Panc1 (cell line): ENCODE results near the gene ADPRS.

Experiments
- SIN3A ChIP-seq: IDR thresholded peaks from 2 replicates; pipeline ENCODE4 v1.6.1; 2012; ENCODE audit warnings: low read depth, mild to moderate bottlenecking, low read length, moderate library complexity, borderline replicate concordance; ENCODE audit not compliant: insufficient read depth
- TF ChIP-seq, protein P1 (sequence below): fragments of 450-650 bp; IDR thresholded peaks from 2 replicates; pipeline ENCODE4 v1.5.1; 2017; ENCODE audit warnings: mild to moderate bottlenecking
- TF ChIP-seq, protein P2 (sequence below), 2 experiments: IDR thresholded peaks; 2 replicates each; pipeline ENCODE4 v1.6.1; 2011 to 2012; ENCODE audit warnings: low read depth in 2 of 2, control low read depth in 1 of 2, low read length in 1 of 2, mild to moderate bottlenecking in 1 of 2, moderate library complexity in 1 of 2; ENCODE audit not compliant: insufficient read depth in 1 of 2

DNA sequence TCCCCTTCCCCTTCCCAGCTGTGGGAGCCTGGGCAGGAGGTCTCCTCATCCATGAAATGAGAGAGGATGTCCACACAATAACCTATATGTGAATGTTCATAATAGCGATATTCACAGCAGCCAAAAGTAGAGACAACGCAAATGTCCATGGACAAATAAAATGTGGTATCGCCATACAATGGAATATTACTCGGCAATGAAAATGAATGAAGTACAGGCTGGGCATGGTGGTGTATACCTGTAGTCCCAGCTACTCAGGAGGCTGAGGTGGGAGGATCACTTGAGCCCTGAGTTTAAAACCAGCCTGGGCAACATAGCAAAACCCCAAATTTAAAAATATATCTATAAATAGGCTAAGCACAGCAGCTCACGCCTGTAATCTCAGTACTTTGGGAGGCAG, 12.9 kb downstream of the ADPRS start:
- TF ChIP-seq, protein P1, sequence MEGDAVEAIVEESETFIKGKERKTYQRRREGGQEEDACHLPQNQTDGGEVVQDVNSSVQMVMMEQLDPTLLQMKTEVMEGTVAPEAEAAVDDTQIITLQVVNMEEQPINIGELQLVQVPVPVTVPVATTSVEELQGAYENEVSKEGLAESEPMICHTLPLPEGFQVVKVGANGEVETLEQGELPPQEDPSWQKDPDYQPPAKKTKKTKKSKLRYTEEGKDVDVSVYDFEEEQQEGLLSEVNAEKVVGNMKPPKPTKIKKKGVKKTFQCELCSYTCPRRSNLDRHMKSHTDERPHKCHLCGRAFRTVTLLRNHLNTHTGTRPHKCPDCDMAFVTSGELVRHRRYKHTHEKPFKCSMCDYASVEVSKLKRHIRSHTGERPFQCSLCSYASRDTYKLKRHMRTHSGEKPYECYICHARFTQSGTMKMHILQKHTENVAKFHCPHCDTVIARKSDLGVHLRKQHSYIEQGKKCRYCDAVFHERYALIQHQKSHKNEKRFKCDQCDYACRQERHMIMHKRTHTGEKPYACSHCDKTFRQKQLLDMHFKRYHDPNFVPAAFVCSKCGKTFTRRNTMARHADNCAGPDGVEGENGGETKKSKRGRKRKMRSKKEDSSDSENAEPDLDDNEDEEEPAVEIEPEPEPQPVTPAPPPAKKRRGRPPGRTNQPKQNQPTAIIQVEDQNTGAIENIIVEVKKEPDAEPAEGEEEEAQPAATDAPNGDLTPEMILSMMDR = no peak
- TF ChIP-seq, protein P2, sequence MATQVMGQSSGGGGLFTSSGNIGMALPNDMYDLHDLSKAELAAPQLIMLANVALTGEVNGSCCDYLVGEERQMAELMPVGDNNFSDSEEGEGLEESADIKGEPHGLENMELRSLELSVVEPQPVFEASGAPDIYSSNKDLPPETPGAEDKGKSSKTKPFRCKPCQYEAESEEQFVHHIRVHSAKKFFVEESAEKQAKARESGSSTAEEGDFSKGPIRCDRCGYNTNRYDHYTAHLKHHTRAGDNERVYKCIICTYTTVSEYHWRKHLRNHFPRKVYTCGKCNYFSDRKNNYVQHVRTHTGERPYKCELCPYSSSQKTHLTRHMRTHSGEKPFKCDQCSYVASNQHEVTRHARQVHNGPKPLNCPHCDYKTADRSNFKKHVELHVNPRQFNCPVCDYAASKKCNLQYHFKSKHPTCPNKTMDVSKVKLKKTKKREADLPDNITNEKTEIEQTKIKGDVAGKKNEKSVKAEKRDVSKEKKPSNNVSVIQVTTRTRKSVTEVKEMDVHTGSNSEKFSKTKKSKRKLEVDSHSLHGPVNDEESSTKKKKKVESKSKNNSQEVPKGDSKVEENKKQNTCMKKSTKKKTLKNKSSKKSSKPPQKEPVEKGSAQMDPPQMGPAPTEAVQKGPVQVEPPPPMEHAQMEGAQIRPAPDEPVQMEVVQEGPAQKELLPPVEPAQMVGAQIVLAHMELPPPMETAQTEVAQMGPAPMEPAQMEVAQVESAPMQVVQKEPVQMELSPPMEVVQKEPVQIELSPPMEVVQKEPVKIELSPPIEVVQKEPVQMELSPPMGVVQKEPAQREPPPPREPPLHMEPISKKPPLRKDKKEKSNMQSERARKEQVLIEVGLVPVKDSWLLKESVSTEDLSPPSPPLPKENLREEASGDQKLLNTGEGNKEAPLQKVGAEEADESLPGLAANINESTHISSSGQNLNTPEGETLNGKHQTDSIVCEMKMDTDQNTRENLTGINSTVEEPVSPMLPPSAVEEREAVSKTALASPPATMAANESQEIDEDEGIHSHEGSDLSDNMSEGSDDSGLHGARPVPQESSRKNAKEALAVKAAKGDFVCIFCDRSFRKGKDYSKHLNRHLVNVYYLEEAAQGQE (IDR thresholded peaks at IDR 0.05; ENCODE audit: insufficient read depth in 1 of 2, low read depth in 2 of 2, low read length in 1 of 2) = no peak
- TF ChIP-seq SIN3A = no peak
